ENCODE results near the gene OPN4. TPM values are rescaled to one million over a fixed set of nuclear protein-coding genes. Genes with fewer than 3 reads are reported as not detected.

The OPN4 gene
- total RNA-seq, 4 donors from 2014 or later, result 1.5 TPM; not detected in 3

GRCh38 chr10:86658751-86659150 is 4.4 kb downstream of the OPN4 start:
- H3K9me3 ChIP-seq, result no peaks in the 10 kb centered on the region
- intact Hi-C loops (cut with DNase I; ENCODE audit: low total_unique reads), result no loop called here
- in situ Hi-C loops (cut with MboI; ENCODE audit: low pct_ligation_motif_present in 1 of 4, low pct_unique_long_range_greater_than_20kb in 1 of 4, low sequenced_read_pairs in 3 of 4), result no loop called here
- DNase-seq, result no peak
- no peaks in the 10 kb centered on the region for H3K27me3 ChIP-seq
- TF ChIP-seq EP300 (IDR thresholded peaks at IDR 0.05; ENCODE audit: low read depth) (no peak), POLR2A (IDR thresholded peaks at IDR 0.05) (no peak), CTCF (IDR thresholded peaks at IDR 0.05) (no peak), POLR2AphosphoS5 (IDR thresholded peaks at IDR 0.05) (no peak)
- H3K36me3 ChIP-seq, result no peaks in the 10 kb centered on the region
- WGBS, 2 donors (ENCODE audit: low coverage in 1 of 2), result 63% methylated on average over 3 of the region's 3 CpGs; no CpG with 5 or more reads in 1 of the 2 donors
- no peaks in the 10 kb centered on the region for H3K4me1 ChIP-seq
- H3K4me3 ChIP-seq, result no peak overlapping the region
- no peak overlapping the region for H3K27ac ChIP-seq

- no peak for DNase-seq
- WGBS, 2 donors (ENCODE audit: low coverage in 1 of 2), result 83 to 90% methylated on average over 11 to 18 of the region's 19 CpGs
- Histone ChIP-seq H3K9me3 (no peaks in the 10 kb centered on the region), H3K4me1 (no peaks in the 10 kb centered on the region), H3K4me3 (no peak overlapping the region), H3K27me3 (no peaks in the 10 kb centered on the region), H3K27ac (no peak overlapping the region), H3K36me3 (no peaks in the 10 kb centered on the region)
- no peak for TF ChIP-seq POLR2A (IDR thresholded peaks at IDR 0.05)
- no peak for TF ChIP-seq EP300 (IDR thresholded peaks at IDR 0.05; ENCODE audit: low read depth)
- no peak for TF ChIP-seq POLR2AphosphoS5 (IDR thresholded peaks at IDR 0.05)
- no peak for TF ChIP-seq CTCF (IDR thresholded peaks at IDR 0.05)
- in situ Hi-C loops (cut with MboI; ENCODE audit: low pct_ligation_motif_present in 1 of 4, low pct_unique_long_range_greater_than_20kb in 1 of 4, low sequenced_read_pairs in 3 of 4) (no loop called here), intact Hi-C loops (cut with DNase I; ENCODE audit: low total_unique reads) (no loop called here)
Measured at GRCh38 chr10:86659161-86659691, 4.9 kb downstream of the OPN4 start.

GRCh38 chr10:86659721-86660453 is 5.5 kb downstream of the OPN4 start:
- no peaks in the 10 kb centered on the region for H3K36me3 ChIP-seq
- H3K4me3 ChIP-seq, result no peak overlapping the region
- H3K27me3 ChIP-seq, result no peaks in the 10 kb centered on the region
- in situ Hi-C loops (cut with MboI; ENCODE audit: low pct_ligation_motif_present in 1 of 4, low pct_unique_long_range_greater_than_20kb in 1 of 4, low sequenced_read_pairs in 3 of 4), result no loop called here
- no peaks in the 10 kb centered on the region for H3K4me1 ChIP-seq
- no peak overlapping the region for H3K27ac ChIP-seq
- 89% methylated on average over 17 of the region's 17 CpGs; no CpG with 5 or more reads in 1 of the 2 donors for WGBS, 2 donors (ENCODE audit: low coverage in 1 of 2)
- no peak for DNase-seq
- intact Hi-C loops (cut with DNase I; ENCODE audit: low total_unique reads), result no loop called here
- no peaks in the 10 kb centered on the region for H3K9me3 ChIP-seq
- TF ChIP-seq POLR2AphosphoS5 (IDR thresholded peaks at IDR 0.05) (no peak), POLR2A (IDR thresholded peaks at IDR 0.05) (no peak), EP300 (IDR thresholded peaks at IDR 0.05; ENCODE audit: low read depth) (no peak), CTCF (IDR thresholded peaks at IDR 0.05) (no peak)

- H3K9me3 ChIP-seq, result no peaks in the 10 kb centered on the region
- DNase-seq, result no peak
- 80% methylated on average over 16 of the region's 17 CpGs; no CpG with 5 or more reads in 1 of the 2 donors for WGBS, 2 donors (ENCODE audit: low coverage in 1 of 2)
- TF ChIP-seq POLR2A (IDR thresholded peaks at IDR 0.05), result no peak
- TF ChIP-seq CTCF (IDR thresholded peaks at IDR 0.05), result no peak
- no peak for TF ChIP-seq EP300 (IDR thresholded peaks at IDR 0.05; ENCODE audit: low read depth)
- TF ChIP-seq POLR2AphosphoS5 (IDR thresholded peaks at IDR 0.05), result no peak
- H3K4me3 ChIP-seq, result no peak overlapping the region
- in situ Hi-C loops (cut with MboI; ENCODE audit: low pct_ligation_motif_present in 1 of 4, low pct_unique_long_range_greater_than_20kb in 1 of 4, low sequenced_read_pairs in 3 of 4), result no loop called here
- no peaks in the 10 kb centered on the region for H3K4me1 ChIP-seq
- H3K36me3 ChIP-seq, result no peaks in the 10 kb centered on the region
- H3K27ac ChIP-seq, result no peak overlapping the region
- no peaks in the 10 kb centered on the region for H3K27me3 ChIP-seq
- intact Hi-C loops (cut with DNase I; ENCODE audit: low total_unique reads), result no loop called here
Measured at GRCh38 chr10:86661161-86662025, 7.0 kb downstream of the OPN4 start.

Measured in transverse colon (tissue), 4 donors.